ENCODE data around the gene PDZD7.
"Not testable (repeated sequence)": the region's sequence is repeated elsewhere in the genome, so short reads cannot be mapped to it uniquely, and the experiment has no call there.

PDZD7 gene

GRCh38 chr10:101038484-101038883 is 7.6 kb upstream of the PDZD7 start:
- DNase-seq (ENCODE audit: low spot score) = no peak

- DNase-seq (ENCODE audit: low spot score) = no peak
Observed at GRCh38 chr10:101036726-101037125, 5.8 kb upstream of the PDZD7 start.

- DNase-seq (ENCODE audit: low spot score) = no peak
Observed at GRCh38 chr10:101035916-101036702, 5.2 kb upstream of the PDZD7 start.

- DNase-seq (ENCODE audit: low spot score) = no peak
Observed at GRCh38 chr10:101035314-101035713, 4.4 kb upstream of the PDZD7 start.

- DNase-seq (ENCODE audit: low spot score) = not testable (repeated sequence)
Observed at GRCh38 chr10:101034404-101034803, 3.5 kb upstream of the PDZD7 start.

GRCh38 chr10:101033276-101033675 is 2.3 kb upstream of the PDZD7 start:
- no peak for DNase-seq (ENCODE audit: low spot score)

GRCh38 chr10:101032637-101033224 is 1.8 kb upstream of the PDZD7 start:
- peak; percentile 63 for DNase-seq (ENCODE audit: low spot score)

GRCh38 chr10:101031796-101032636 is 1.1 kb upstream of the PDZD7 start:
- DNase-seq (ENCODE audit: low spot score) = peak; percentile 76

- no peak for DNase-seq (ENCODE audit: low spot score)
Observed at GRCh38 chr10:101030496-101031127, 317 bp downstream of the PDZD7 start.

GRCh38 chr10:101029520-101030295 is 1.2 kb downstream of the PDZD7 start:
- DNase-seq (ENCODE audit: low spot score) = no peak

GRCh38 chr10:101028446-101029337 is 2.2 kb downstream of the PDZD7 start:
- DNase-seq (ENCODE audit: low spot score) = no peak

GRCh38 chr10:101027106-101027720 is 3.7 kb downstream of the PDZD7 start:
- DNase-seq (ENCODE audit: low spot score) = no peak

GRCh38 chr10:101022967-101023705 is 7.8 kb downstream of the PDZD7 start:
- DNase-seq (ENCODE audit: low spot score) = no peak

- DNase-seq (ENCODE audit: low spot score) = no peak
Observed at GRCh38 chr10:101021692-101022251, 9.2 kb downstream of the PDZD7 start.

- no peak for DNase-seq (ENCODE audit: low spot score)
Observed at GRCh38 chr10:101021239-101021638, 9.7 kb downstream of the PDZD7 start.

GRCh38 chr10:101020427-101021075 is 10.4 kb downstream of the PDZD7 start:
- no peak for DNase-seq (ENCODE audit: low spot score)

GRCh38 chr10:101019440-101019703 is 11.6 kb downstream of the PDZD7 start:
- DNase-seq (ENCODE audit: low spot score) = no peak

GRCh38 chr10:101018600-101019439 is 12.1 kb downstream of the PDZD7 start:
- peak; percentile 88 for DNase-seq (ENCODE audit: low spot score)

Data from D341Med (cell line).